Neural cell (in vitro differentiated cells): Measurements from ENCODE around the gene PCDHGA11. TPM values are rescaled to one million over a fixed set of nuclear protein-coding genes. Genes with fewer than 3 reads are reported as not detected.
"Not testable (repeated sequence)": the region's sequence is repeated elsewhere in the genome, so short reads cannot be mapped to it uniquely, and the experiment has no call there.

ENCODE experiments used
- H2AFZ ChIP-seq: fragments of 200-600, 300-800 bp; sonication (generic), shearing (Covaris generic); 2 replicates; pipeline ENCODE4 v1.6.0; 2014; ENCODE audit warnings: low read depth, mild to moderate bottlenecking, antibody characterized with exemption, low read length, moderate library complexity
- H3F3A ChIP-seq: fragments of 200-600 bp; shearing (Covaris generic); 2 replicates; pipeline ENCODE4 v1.6.1; 2016; ENCODE audit warnings: mild to moderate bottlenecking, moderate library complexity, mixed read lengths, antibody characterized with exemption, low read length; ENCODE audit not compliant: insufficient read depth, poor library complexity, severe bottlenecking
- H3K27ac ChIP-seq: fragments of 200-600, 300-800 bp; sonication (generic), shearing (Covaris generic); 2 replicates; pipeline ENCODE4 v1.5.1; 2014; ENCODE audit warnings: mild to moderate bottlenecking, low read length, moderate library complexity
- H3K27me3 ChIP-seq: fragments of 300-800, 200-600 bp; sonication (generic), shearing (Covaris generic); 2 replicates; pipeline ENCODE4 v1.6.0; 2014; ENCODE audit warnings: mild to moderate bottlenecking, low read depth, low read length, moderate library complexity; ENCODE audit not compliant: insufficient read depth
- H3K36me3 ChIP-seq: fragments of 300-800, 200-600 bp; sonication (generic), shearing (Covaris generic); 2 replicates; pipeline ENCODE4 v1.5.1; 2014; ENCODE audit warnings: mild to moderate bottlenecking, antibody characterized with exemption, low read length, moderate library complexity; ENCODE audit not compliant: insufficient read depth
- H3K4me2 ChIP-seq: fragments of 300-800, 200-600 bp; sonication (generic), shearing (Covaris generic); 2 replicates; pipeline ENCODE4 v1.6.0; 2014; ENCODE audit warnings: mild to moderate bottlenecking, low read length
- H3K4me3 ChIP-seq: fragments of 300-800, 200-600 bp; sonication (generic), shearing (Covaris generic); 2 replicates; pipeline ENCODE4 v1.5.1; 2014; ENCODE audit warnings: mild to moderate bottlenecking, low read length, moderate library complexity
- H3K79me2 ChIP-seq: fragments of 200-600 bp; shearing (Covaris generic); replicated peaks from 2 replicates; pipeline ENCODE4 v1.6.0; 2014; ENCODE audit warnings: mild to moderate bottlenecking, low read length, moderate library complexity; ENCODE audit not compliant: insufficient read depth
- H3K9ac ChIP-seq: fragments of 300-800, 200-600 bp; sonication (generic), shearing (Covaris generic); 2 replicates; pipeline ENCODE4 v1.6.1; 2016; ENCODE audit warnings: mild to moderate bottlenecking, low read length, mixed read lengths
- H3K9me2 ChIP-seq: fragments of 200-600 bp; shearing (Covaris generic); 2 replicates; pipeline ENCODE4 v1.6.1; 2016; ENCODE audit warnings: mild to moderate bottlenecking, low read length, mixed read lengths; ENCODE audit not compliant: insufficient read depth
- H3K9me3 ChIP-seq: fragments of 200-600, 300-800 bp; sonication (generic), shearing (Covaris generic); 2 replicates; pipeline ENCODE4 v1.6.1; 2016; ENCODE audit warnings: mild to moderate bottlenecking, mixed run types, low read length, moderate library complexity, mixed read lengths
- H4K20me1 ChIP-seq: fragments of 200-600 bp; shearing (Covaris generic); 2 replicates; pipeline ENCODE4 v1.6.1; 2016; ENCODE audit warnings: mild to moderate bottlenecking, mixed run types; ENCODE audit not compliant: insufficient read depth
- CTCF ChIP-seq: fragments of 450-650 bp; IDR thresholded peaks from 2 replicates; pipeline ENCODE4 v1.5.1; 2014; ENCODE audit warnings: antibody characterized with exemption, mild to moderate bottlenecking, moderate library complexity; ENCODE audit not compliant: poor library complexity, severe bottlenecking
- EP300 ChIP-seq: fragments of 450-650 bp; conservative IDR thresholded peaks from 2 replicates; pipeline ENCODE4 v1.6.1; 2014; ENCODE audit warnings: antibody characterized with exemption, mild to moderate bottlenecking, moderate library complexity; ENCODE audit not compliant: poor library complexity, severe bottlenecking
- EZH2 ChIP-seq: fragments of 200-600, 300-800 bp; shearing (Covaris generic), sonication (generic); IDR thresholded peaks from 2 replicates; pipeline ENCODE4 v1.6.1; 2014; ENCODE audit warnings: antibody characterized with exemption, low read length, borderline replicate concordance, mild to moderate bottlenecking; ENCODE audit not compliant: insufficient read depth, poor library complexity, severe bottlenecking
- MXI1 ChIP-seq: fragments of 450-650 bp; conservative IDR thresholded peaks from 2 replicates; pipeline ENCODE4 v1.6.1; 2014; ENCODE audit warnings: antibody characterized with exemption, mild to moderate bottlenecking; ENCODE audit not compliant: poor library complexity, severe bottlenecking
- POLR2AphosphoS5 ChIP-seq: IDR thresholded peaks from 2 replicates; pipeline ENCODE4 v1.6.1; 2012
- RAD21 ChIP-seq: fragments of 450-650 bp; conservative IDR thresholded peaks from 2 replicates; pipeline ENCODE4 v1.6.1; 2014; ENCODE audit warnings: antibody characterized with exemption, mild to moderate bottlenecking, moderate library complexity
- REST ChIP-seq: IDR thresholded peaks from 2 replicates; pipeline ENCODE4 v1.6.1; 2012; ENCODE audit warnings: borderline replicate concordance
- SMC3 ChIP-seq: fragments of 450-650 bp; conservative IDR thresholded peaks from 2 replicates; pipeline ENCODE4 v1.6.1; 2014; ENCODE audit warnings: antibody characterized with exemption, mild to moderate bottlenecking, moderate library complexity; ENCODE audit not compliant: poor library complexity
- TAF1 ChIP-seq: IDR thresholded peaks from 2 replicates; pipeline ENCODE4 v1.6.1; 2012; ENCODE audit warnings: low read depth
- polyA plus RNA-seq: library from polyadenylated mRNA; depleted of rRNA; stranded (reverse); fragments of >200 nt; gene quantifications from 2 replicates; pipeline ENCODE4 v1.2.3, GENCODE V29; 2014

Gene PCDHGA11
- polyA plus RNA-seq, 1 donor from 2014 or later, result 0.32 TPM

GRCh38 chr5:141375444-141376155, 45.3 kb upstream of the PCDHGA11 start:
- H3K9me3 ChIP-seq, result peaks cover 31% of the 10 kb centered on the region
- H3K36me3 ChIP-seq, H3F3A ChIP-seq, H3K27me3 ChIP-seq, H3K4me3 ChIP-seq, H3K4me2 ChIP-seq, H3K9me2 ChIP-seq, H3K79me2 ChIP-seq, H3K27ac ChIP-seq, H4K20me1 ChIP-seq, H3K9ac ChIP-seq, H2AFZ ChIP-seq: not testable (repeated sequence)

- H4K20me1 ChIP-seq, result no peaks in the 10 kb centered on the region
- no peaks in the 10 kb centered on the region for H3F3A ChIP-seq
- no peaks in the 10 kb centered on the region for H3K27me3 ChIP-seq
- no peak for TF ChIP-seq RAD21
- TF ChIP-seq EZH2, result no peak
- TF ChIP-seq REST, result no peak
- TF ChIP-seq EP300, result no peak
- TF ChIP-seq POLR2AphosphoS5, result no peak
- no peak for TF ChIP-seq CTCF
- TF ChIP-seq TAF1, result no peak
- TF ChIP-seq MXI1, result no peak
- no peak for TF ChIP-seq SMC3
- no peaks in the 10 kb centered on the region for H3K79me2 ChIP-seq
- H3K27ac ChIP-seq, result no peak within 1 kb of the TSS
- no peak within 1 kb of the TSS for H3K9ac ChIP-seq
- no peaks in the 10 kb centered on the region for H3K9me2 ChIP-seq
- H3K4me3 ChIP-seq, result no peak within 1 kb of the TSS
- no peaks in the 10 kb centered on the region for H3K36me3 ChIP-seq
- peaks cover 22% of the 10 kb centered on the region for H3K9me3 ChIP-seq
- no peak within 1 kb of the TSS for H3K4me2 ChIP-seq
- no peak within 1 kb of the TSS for H2AFZ ChIP-seq
Measured at GRCh38 chr5:141382469-141383294, 38.2 kb upstream of the PCDHGA11 start, which contains the start of gene PCDHGA7. Gene PCDHGA7 (plus strand): TSS chr5:141382742. CDS start chr5:141382900, 158 bp downstream.
